WTC11 (cell line): ENCODE data around the gene TVP23C. TPM values are rescaled to one million over a fixed set of nuclear protein-coding genes. Genes with fewer than 3 reads are reported as not detected.

Source experiments
- ATAC-seq: fragments of 200-7000 bp; cut with Tn5 transposase; 2 replicates; pipeline ENCODE4 v1.10.0; 2021; ENCODE audit warnings: mild to moderate bottlenecking, moderate library complexity
- CTCF ChIA-PET: fragments of 300-600 bp; sonication (Branson Sonifier 250); formaldehyde crosslinking; loops from one replicate; lab custom pipeline; 2021; ENCODE audit warnings: antibody characterized with exemption; lab: Charles Lee
- POLR2A ChIA-PET: fragments of 350-600 bp; sonication (Branson Sonifier 250); formaldehyde crosslinking; loops from one replicate; lab custom pipeline; 2021; ENCODE audit warnings: antibody characterized with exemption; lab: Charles Lee
- DNase-seq: peaks from one replicate; pipeline ENCODE4 v3.0.0; 2021; ENCODE audit warnings: low spot score
- H3K27ac Mint-ChIP-seq: 2 replicates; pipeline ENCODE4 v1.8.0; 2021; ENCODE audit warnings: mixed read lengths
- H3K27me3 Mint-ChIP-seq: 2 replicates; pipeline ENCODE4 v1.8.0; 2021; ENCODE audit warnings: low read depth, mild to moderate bottlenecking, moderate library complexity, mixed read lengths
- H3K36me3 Mint-ChIP-seq: 2 replicates; pipeline ENCODE4 v1.8.0; 2021; ENCODE audit warnings: mixed read lengths
- H3K4me1 Mint-ChIP-seq: 2 replicates; pipeline ENCODE4 v1.8.0; 2022; ENCODE audit warnings: mixed read lengths
- H3K4me3 Mint-ChIP-seq: 2 replicates; pipeline ENCODE4 v1.8.0; 2021; ENCODE audit warnings: mild to moderate bottlenecking, moderate library complexity, mixed read lengths
- H3K9me3 Mint-ChIP-seq: 2 replicates; pipeline ENCODE4 v1.8.0; 2021; ENCODE audit warnings: mixed read lengths
- FOXP1 ChIP-seq: sonication (generic); formaldehyde crosslinking; IDR thresholded peaks from 2 replicates; pipeline ENCODE4 v1.8.0; 2022; ENCODE audit warnings: missing genetic modification reagents, mild to moderate bottlenecking, moderate library complexity, borderline replicate concordance
- GTF2I ChIP-seq: fragments of 250-450 bp; sonication (Bioruptor Pico); conservative IDR thresholded peaks from 2 replicates; pipeline ENCODE4 v1.4.0; 2021; ENCODE audit warnings: mild to moderate bottlenecking
- NFE2L1 ChIP-seq: sonication (generic); formaldehyde crosslinking; IDR thresholded peaks from 2 replicates; pipeline ENCODE4 v1.8.1; 2023; ENCODE audit warnings: missing genetic modification reagents
- NR3C1 ChIP-seq: sonication (generic); formaldehyde crosslinking; conservative IDR thresholded peaks from 2 replicates; pipeline ENCODE4 v1.8.1; 2023; ENCODE audit warnings: low read depth, mild to moderate bottlenecking, missing genetic modification reagents
- OVOL2 ChIP-seq: fragments of 250-450 bp; sonication (Bioruptor Pico); IDR thresholded peaks from 2 replicates; pipeline ENCODE4 v1.9.0; 2021; ENCODE audit warnings: mild to moderate bottlenecking, borderline replicate concordance
- PRRX2 ChIP-seq: fragments of 250-450 bp; sonication (Bioruptor Pico); IDR thresholded peaks from 2 replicates; pipeline ENCODE4 v1.8.0; 2021; ENCODE audit warnings: mild to moderate bottlenecking
- RELA ChIP-seq: sonication (generic); formaldehyde crosslinking; IDR thresholded peaks from 2 replicates; pipeline ENCODE4 v1.8.1; 2022; ENCODE audit warnings: missing genetic modification reagents, mild to moderate bottlenecking, borderline replicate concordance
- SMAD4 ChIP-seq: sonication (generic); formaldehyde crosslinking; IDR thresholded peaks from 2 replicates; pipeline ENCODE4 v1.8.0; 2022; ENCODE audit warnings: mild to moderate bottlenecking, missing genetic modification reagents
- SOX15 ChIP-seq: fragments of 250-450 bp; sonication (Bioruptor Pico); IDR thresholded peaks from 2 replicates; pipeline ENCODE4 v1.9.0; 2021; ENCODE audit warnings: mild to moderate bottlenecking
- SP1 ChIP-seq: sonication (generic); formaldehyde crosslinking; conservative IDR thresholded peaks from 2 replicates; pipeline ENCODE4 v1.8.1; 2022; ENCODE audit warnings: missing genetic modification reagents
- TEAD1 ChIP-seq: sonication (generic); formaldehyde crosslinking; IDR thresholded peaks from 2 replicates; pipeline ENCODE4 v1.8.0; 2022; ENCODE audit warnings: mild to moderate bottlenecking, missing genetic modification reagents
- ZNF138 ChIP-seq: sonication (generic); formaldehyde crosslinking; conservative IDR thresholded peaks from 2 replicates; pipeline ENCODE4 v1.8.1; 2022; ENCODE audit warnings: mild to moderate bottlenecking, moderate library complexity, missing genetic modification reagents
- ZNF263 ChIP-seq: sonication (generic); formaldehyde crosslinking; IDR thresholded peaks from 2 replicates; pipeline ENCODE4 v1.8.1; 2022; ENCODE audit warnings: low read depth, mild to moderate bottlenecking, moderate library complexity, missing genetic modification reagents
- ZNF317 ChIP-seq: sonication (generic); formaldehyde crosslinking; IDR thresholded peaks from 2 replicates; pipeline ENCODE4 v1.8.1; 2023; ENCODE audit warnings: low read depth, mild to moderate bottlenecking, moderate library complexity, missing genetic modification reagents, borderline replicate concordance
- ZNF671 ChIP-seq: fragments of 250-450 bp; sonication (Bioruptor Pico); IDR thresholded peaks from 2 replicates; pipeline ENCODE4 v1.8.0; 2021; ENCODE audit warnings: mild to moderate bottlenecking
- total RNA-seq: library from RNA; stranded (reverse); gene quantifications from 3 replicates; pipeline ENCODE4 v1.2.3, GENCODE V29; 2021
- TF ChIP-seq, protein P1 (sequence below): sonication (generic); formaldehyde crosslinking; IDR thresholded peaks from 2 replicates; pipeline ENCODE4 v1.8.1; 2023; ENCODE audit warnings: mild to moderate bottlenecking, missing genetic modification reagents
- TF ChIP-seq, protein P2 (sequence below): sonication (generic); formaldehyde crosslinking; IDR thresholded peaks from 2 replicates; pipeline ENCODE4 v1.8.0; 2022; ENCODE audit warnings: mild to moderate bottlenecking, missing genetic modification reagents
- TF ChIP-seq, protein P3 (sequence below): sonication (generic); formaldehyde crosslinking; IDR thresholded peaks from 2 replicates; pipeline ENCODE4 v1.8.1; 2023; ENCODE audit warnings: mild to moderate bottlenecking, missing genetic modification reagents
- TF ChIP-seq, protein P4 (sequence below): sonication (generic); formaldehyde crosslinking; IDR thresholded peaks from 2 replicates; pipeline ENCODE4 v1.8.0; 2022; ENCODE audit warnings: mild to moderate bottlenecking, missing genetic modification reagents
- TF ChIP-seq, protein P5 (sequence below): fragments of 250-450 bp; sonication (Bioruptor Pico); IDR thresholded peaks from 2 replicates; pipeline ENCODE4 v1.9.0; 2021; ENCODE audit warnings: mild to moderate bottlenecking
- TF ChIP-seq, protein P6 (sequence below): fragments of 250-450 bp; sonication (Bioruptor Pico); IDR thresholded peaks from 2 replicates; pipeline ENCODE4 v1.9.0; 2021; ENCODE audit warnings: moderate library complexity, mild to moderate bottlenecking, inconsistent platforms, borderline replicate concordance
- TF ChIP-seq, protein P7 (sequence below): sonication (generic); formaldehyde crosslinking; IDR thresholded peaks from 2 replicates; pipeline ENCODE4 v1.8.0; 2023; ENCODE audit warnings: missing genetic modification reagents, mild to moderate bottlenecking, borderline replicate concordance

The TVP23C gene
- total RNA-seq, 1 experiment from 2014 or later, result 16.9 TPM

DNA sequence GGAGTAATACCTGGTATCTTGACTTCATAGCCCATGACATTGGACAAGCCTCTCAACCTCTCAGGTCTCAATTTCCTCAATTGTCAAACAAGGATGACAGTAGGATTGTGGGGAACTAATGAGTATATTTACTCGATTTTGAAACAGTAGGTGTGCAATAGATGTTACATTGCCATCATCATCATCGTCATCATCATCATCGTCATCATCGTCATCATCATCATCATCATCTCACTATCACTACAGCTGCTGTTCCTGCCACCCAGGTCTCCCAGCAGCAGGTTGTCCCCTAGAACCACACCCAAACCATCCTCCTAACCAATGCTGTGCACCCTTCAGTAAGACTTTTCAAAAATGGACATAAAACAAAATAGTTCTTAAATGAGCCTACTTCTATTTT lies 71.1 kb downstream of the TVP23C start:
- Mint-ChIP-seq H3K9me3 (peaks cover 6% of the 10 kb centered on the region; the same call in 1 of the 2 replicates), H3K36me3 (peaks cover 40% of the 10 kb centered on the region)
- ATAC-seq, result no peak
- POLR2A ChIA-PET, result no interaction called here
- no peak for TF ChIP-seq FOXP1 (CRISPR knock-in tag)
- TF ChIP-seq ZNF138, result no peak
- TF ChIP-seq, protein P1, sequence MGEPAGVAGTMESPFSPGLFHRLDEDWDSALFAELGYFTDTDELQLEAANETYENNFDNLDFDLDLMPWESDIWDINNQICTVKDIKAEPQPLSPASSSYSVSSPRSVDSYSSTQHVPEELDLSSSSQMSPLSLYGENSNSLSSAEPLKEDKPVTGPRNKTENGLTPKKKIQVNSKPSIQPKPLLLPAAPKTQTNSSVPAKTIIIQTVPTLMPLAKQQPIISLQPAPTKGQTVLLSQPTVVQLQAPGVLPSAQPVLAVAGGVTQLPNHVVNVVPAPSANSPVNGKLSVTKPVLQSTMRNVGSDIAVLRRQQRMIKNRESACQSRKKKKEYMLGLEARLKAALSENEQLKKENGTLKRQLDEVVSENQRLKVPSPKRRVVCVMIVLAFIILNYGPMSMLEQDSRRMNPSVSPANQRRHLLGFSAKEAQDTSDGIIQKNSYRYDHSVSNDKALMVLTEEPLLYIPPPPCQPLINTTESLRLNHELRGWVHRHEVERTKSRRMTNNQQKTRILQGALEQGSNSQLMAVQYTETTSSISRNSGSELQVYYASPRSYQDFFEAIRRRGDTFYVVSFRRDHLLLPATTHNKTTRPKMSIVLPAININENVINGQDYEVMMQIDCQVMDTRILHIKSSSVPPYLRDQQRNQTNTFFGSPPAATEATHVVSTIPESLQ (CRISPR knock-in tag), result no peak
- TF ChIP-seq RELA (CRISPR knock-in tag), result no peak
- TF ChIP-seq SMAD4 (CRISPR knock-in tag), result no peak
- TF ChIP-seq ZNF317 (CRISPR knock-in tag), result no peak
- no peak for TF ChIP-seq TEAD1 (CRISPR knock-in tag)
- no peak for TF ChIP-seq PRRX2 (CRISPR knock-in tag)
- TF ChIP-seq NR3C1 (CRISPR knock-in tag), result no peak
- TF ChIP-seq ZNF263, result no peak
- TF ChIP-seq, protein P2, sequence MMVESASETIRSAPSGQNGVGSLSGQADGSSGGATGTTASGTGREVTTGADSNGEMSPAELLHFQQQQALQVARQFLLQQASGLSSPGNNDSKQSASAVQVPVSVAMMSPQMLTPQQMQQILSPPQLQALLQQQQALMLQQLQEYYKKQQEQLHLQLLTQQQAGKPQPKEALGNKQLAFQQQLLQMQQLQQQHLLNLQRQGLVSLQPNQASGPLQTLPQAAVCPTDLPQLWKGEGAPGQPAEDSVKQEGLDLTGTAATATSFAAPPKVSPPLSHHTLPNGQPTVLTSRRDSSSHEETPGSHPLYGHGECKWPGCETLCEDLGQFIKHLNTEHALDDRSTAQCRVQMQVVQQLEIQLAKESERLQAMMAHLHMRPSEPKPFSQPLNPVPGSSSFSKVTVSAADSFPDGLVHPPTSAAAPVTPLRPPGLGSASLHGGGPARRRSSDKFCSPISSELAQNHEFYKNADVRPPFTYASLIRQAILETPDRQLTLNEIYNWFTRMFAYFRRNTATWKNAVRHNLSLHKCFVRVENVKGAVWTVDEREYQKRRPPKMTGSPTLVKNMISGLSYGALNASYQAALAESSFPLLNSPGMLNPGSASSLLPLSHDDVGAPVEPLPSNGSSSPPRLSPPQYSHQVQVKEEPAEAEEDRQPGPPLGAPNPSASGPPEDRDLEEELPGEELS (CRISPR knock-in tag), result no peak
- TF ChIP-seq, protein P3, sequence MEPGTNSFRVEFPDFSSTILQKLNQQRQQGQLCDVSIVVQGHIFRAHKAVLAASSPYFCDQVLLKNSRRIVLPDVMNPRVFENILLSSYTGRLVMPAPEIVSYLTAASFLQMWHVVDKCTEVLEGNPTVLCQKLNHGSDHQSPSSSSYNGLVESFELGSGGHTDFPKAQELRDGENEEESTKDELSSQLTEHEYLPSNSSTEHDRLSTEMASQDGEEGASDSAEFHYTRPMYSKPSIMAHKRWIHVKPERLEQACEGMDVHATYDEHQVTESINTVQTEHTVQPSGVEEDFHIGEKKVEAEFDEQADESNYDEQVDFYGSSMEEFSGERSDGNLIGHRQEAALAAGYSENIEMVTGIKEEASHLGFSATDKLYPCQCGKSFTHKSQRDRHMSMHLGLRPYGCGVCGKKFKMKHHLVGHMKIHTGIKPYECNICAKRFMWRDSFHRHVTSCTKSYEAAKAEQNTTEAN (CRISPR knock-in tag), result no peak
- TF ChIP-seq, protein P4, sequence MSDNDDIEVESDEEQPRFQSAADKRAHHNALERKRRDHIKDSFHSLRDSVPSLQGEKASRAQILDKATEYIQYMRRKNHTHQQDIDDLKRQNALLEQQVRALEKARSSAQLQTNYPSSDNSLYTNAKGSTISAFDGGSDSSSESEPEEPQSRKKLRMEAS, result no peak
- TF ChIP-seq OVOL2, result no peak
- no peak for TF ChIP-seq SOX15
- TF ChIP-seq, all 79 proteins: peak for 0
- DNase-seq, result no peak
- no peaks in the 10 kb centered on the region for H3K27me3 Mint-ChIP-seq
- H3K4me1 Mint-ChIP-seq, result peaks cover 40% of the 10 kb centered on the region
- H3K4me3 Mint-ChIP-seq, result no peak overlapping the region
- H3K27ac Mint-ChIP-seq, result no peak overlapping the region
- CTCF ChIA-PET, result interaction anchor here (1.2 to 4.8 kb wide), 2 partner anchors 11 to 234 kb away, joined by 3 to 61 read pairs; no protein-coding TSS in a partner anchor

DNA sequence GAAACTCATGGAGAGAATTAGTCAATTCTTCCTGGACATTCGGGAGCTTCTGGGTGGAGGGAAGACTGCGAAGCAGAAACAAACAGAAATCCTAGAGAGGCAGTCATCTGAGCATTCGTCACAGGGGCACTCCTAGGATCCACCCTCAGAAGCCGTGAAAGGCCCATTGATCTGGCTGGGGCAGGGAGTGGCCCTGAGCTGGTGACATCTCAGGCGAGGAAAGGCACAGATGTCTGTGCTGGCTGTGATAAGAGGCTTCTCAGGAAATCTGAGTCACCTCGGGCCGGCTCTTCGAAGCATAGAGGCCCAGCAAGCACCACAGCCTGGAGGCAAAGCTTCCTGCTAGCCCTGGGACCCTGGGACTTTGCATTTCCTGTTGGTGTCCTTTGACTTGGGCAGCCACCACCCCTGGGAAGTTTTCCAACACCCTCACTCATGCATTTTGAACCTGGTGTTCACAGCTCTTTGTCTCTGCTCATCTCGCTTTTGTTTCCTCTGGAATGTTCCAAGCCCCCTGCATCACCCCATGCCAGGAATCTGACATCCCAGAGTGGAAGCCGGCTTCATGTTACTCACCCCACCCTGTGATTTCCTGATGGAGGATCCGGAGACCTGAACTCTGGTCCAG lies 72.5 kb downstream of the TVP23C start:
- H3K9me3 Mint-ChIP-seq, result peaks cover 6% of the 10 kb centered on the region; the same call in 1 of the 2 replicates
- ATAC-seq (peak; percentile 90), DNase-seq (peak; percentile 56)
- H3K36me3 Mint-ChIP-seq, result peaks cover 33% of the 10 kb centered on the region
- H3K27me3 Mint-ChIP-seq, result no peaks in the 10 kb centered on the region
- peaks cover 43% of the 10 kb centered on the region for H3K4me1 Mint-ChIP-seq
- peak overlapping the region; percentile 96 for H3K27ac Mint-ChIP-seq
- CTCF ChIA-PET, result interaction anchor here (0.6 to 4.8 kb wide), 4 partner anchors 13 to 243 kb away, joined by 3 to 61 read pairs (median 3); no protein-coding TSS in a partner anchor
- POLR2A ChIA-PET, result no interaction called here
- no peak overlapping the region; the same call in 1 of the 2 replicates for H3K4me3 Mint-ChIP-seq
- TF ChIP-seq, protein P5, sequence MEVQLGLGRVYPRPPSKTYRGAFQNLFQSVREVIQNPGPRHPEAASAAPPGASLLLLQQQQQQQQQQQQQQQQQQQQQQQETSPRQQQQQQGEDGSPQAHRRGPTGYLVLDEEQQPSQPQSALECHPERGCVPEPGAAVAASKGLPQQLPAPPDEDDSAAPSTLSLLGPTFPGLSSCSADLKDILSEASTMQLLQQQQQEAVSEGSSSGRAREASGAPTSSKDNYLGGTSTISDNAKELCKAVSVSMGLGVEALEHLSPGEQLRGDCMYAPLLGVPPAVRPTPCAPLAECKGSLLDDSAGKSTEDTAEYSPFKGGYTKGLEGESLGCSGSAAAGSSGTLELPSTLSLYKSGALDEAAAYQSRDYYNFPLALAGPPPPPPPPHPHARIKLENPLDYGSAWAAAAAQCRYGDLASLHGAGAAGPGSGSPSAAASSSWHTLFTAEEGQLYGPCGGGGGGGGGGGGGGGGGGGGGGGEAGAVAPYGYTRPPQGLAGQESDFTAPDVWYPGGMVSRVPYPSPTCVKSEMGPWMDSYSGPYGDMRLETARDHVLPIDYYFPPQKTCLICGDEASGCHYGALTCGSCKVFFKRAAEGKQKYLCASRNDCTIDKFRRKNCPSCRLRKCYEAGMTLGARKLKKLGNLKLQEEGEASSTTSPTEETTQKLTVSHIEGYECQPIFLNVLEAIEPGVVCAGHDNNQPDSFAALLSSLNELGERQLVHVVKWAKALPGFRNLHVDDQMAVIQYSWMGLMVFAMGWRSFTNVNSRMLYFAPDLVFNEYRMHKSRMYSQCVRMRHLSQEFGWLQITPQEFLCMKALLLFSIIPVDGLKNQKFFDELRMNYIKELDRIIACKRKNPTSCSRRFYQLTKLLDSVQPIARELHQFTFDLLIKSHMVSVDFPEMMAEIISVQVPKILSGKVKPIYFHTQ (CRISPR knock-in tag), result no peak
- TF ChIP-seq, protein P6, sequence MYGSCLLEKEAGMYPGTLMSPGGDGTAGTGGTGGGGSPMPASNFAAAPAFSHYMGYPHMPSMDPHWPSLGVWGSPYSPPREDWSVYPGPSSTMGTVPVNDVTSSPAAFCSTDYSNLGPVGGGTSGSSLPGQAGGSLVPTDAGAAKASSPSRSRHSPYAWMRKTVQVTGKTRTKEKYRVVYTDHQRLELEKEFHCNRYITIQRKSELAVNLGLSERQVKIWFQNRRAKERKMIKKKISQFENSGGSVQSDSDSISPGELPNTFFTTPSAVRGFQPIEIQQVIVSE (CRISPR knock-in tag), result no peak
- TF ChIP-seq GTF2I (CRISPR knock-in tag) (no peak), NFE2L1 (CRISPR knock-in tag) (0 out of 2 replicates have a peak, but pooled peaks have one; percentile 55), ZNF671 (CRISPR knock-in tag) (no peak), ZNF138 (no peak), SP1 (no peak)
- TF ChIP-seq, protein P7, sequence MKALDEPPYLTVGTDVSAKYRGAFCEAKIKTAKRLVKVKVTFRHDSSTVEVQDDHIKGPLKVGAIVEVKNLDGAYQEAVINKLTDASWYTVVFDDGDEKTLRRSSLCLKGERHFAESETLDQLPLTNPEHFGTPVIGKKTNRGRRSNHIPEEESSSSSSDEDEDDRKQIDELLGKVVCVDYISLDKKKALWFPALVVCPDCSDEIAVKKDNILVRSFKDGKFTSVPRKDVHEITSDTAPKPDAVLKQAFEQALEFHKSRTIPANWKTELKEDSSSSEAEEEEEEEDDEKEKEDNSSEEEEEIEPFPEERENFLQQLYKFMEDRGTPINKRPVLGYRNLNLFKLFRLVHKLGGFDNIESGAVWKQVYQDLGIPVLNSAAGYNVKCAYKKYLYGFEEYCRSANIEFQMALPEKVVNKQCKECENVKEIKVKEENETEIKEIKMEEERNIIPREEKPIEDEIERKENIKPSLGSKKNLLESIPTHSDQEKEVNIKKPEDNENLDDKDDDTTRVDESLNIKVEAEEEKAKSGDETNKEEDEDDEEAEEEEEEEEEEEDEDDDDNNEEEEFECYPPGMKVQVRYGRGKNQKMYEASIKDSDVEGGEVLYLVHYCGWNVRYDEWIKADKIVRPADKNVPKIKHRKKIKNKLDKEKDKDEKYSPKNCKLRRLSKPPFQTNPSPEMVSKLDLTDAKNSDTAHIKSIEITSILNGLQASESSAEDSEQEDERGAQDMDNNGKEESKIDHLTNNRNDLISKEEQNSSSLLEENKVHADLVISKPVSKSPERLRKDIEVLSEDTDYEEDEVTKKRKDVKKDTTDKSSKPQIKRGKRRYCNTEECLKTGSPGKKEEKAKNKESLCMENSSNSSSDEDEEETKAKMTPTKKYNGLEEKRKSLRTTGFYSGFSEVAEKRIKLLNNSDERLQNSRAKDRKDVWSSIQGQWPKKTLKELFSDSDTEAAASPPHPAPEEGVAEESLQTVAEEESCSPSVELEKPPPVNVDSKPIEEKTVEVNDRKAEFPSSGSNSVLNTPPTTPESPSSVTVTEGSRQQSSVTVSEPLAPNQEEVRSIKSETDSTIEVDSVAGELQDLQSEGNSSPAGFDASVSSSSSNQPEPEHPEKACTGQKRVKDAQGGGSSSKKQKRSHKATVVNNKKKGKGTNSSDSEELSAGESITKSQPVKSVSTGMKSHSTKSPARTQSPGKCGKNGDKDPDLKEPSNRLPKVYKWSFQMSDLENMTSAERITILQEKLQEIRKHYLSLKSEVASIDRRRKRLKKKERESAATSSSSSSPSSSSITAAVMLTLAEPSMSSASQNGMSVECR (CRISPR knock-in tag), result no peak
